Smooth muscle cell (in vitro differentiated cells): ENCODE measurements around the gene FOCAD. TPM values are rescaled to one million over a fixed set of nuclear protein-coding genes. Genes with fewer than 3 reads are reported as not detected.

Experiments used
- DNase-seq: peaks from one replicate; lab custom pipeline; 2025; ENCODE audit not compliant: unreplicated experiment; lab: John Stamatoyannopoulos, UW
- H2AFZ ChIP-seq: fragments of 200-600 bp; sonication (generic); 2 replicates; pipeline ENCODE4 v1.6.0; 2016; ENCODE audit warnings: antibody characterized with exemption, low read depth, mild to moderate bottlenecking
- H3F3A ChIP-seq: fragments of 200-600 bp; sonication (generic); 2 replicates; pipeline ENCODE4 v1.6.0; 2017; ENCODE audit warnings: antibody characterized with exemption, low read depth
- H3K27ac ChIP-seq: fragments of 200-600 bp; sonication (generic); 2 replicates; pipeline ENCODE4 v1.5.1; 2016; ENCODE audit warnings: low read depth, mild to moderate bottlenecking
- H3K27me3 ChIP-seq: fragments of 200-600 bp; sonication (generic); 2 replicates; pipeline ENCODE4 v1.6.1; 2016; ENCODE audit warnings: low read depth, mild to moderate bottlenecking
- H3K36me3 ChIP-seq: fragments of 200-600 bp; sonication (generic); 2 replicates; pipeline ENCODE4 v1.5.1; 2016; ENCODE audit warnings: low read depth
- H3K4me1 ChIP-seq: fragments of 200-600 bp; sonication (generic); 2 replicates; pipeline ENCODE4 v1.5.1; 2016; ENCODE audit warnings: low read depth
- H3K4me2 ChIP-seq: fragments of 200-600 bp; sonication (generic); 2 replicates; pipeline ENCODE4 v1.6.0; 2016; ENCODE audit warnings: mild to moderate bottlenecking
- H3K4me3 ChIP-seq: fragments of 200-600 bp; sonication (generic); 2 replicates; pipeline ENCODE4 v1.5.1; 2016; ENCODE audit warnings: mild to moderate bottlenecking
- H3K79me2 ChIP-seq: fragments of 200-600 bp; sonication (generic); 2 replicates; pipeline ENCODE4 v1.6.0; 2016; ENCODE audit warnings: low read depth, mild to moderate bottlenecking
- H3K9ac ChIP-seq: fragments of 200-600 bp; sonication (generic); 2 replicates; pipeline ENCODE4 v1.6.0; 2016; ENCODE audit warnings: low read depth
- H3K9me3 ChIP-seq: fragments of 200-600 bp; sonication (generic); replicated peaks from 2 replicates; pipeline ENCODE4 v1.5.1; 2016; ENCODE audit warnings: low read depth
- H4K20me1 ChIP-seq: fragments of 200-600 bp; sonication (generic); 2 replicates; pipeline ENCODE4 v1.6.0; 2016; ENCODE audit warnings: low read depth
- WGBS: methylation state at CpG from one replicate; pipeline ENCODE4 v1.1.7; 2016; ENCODE audit warnings: low lambda C conversion rate; 5-methylcytosine and 5-hydroxymethylcytosine counted together
- polyA plus RNA-seq: library from polyadenylated mRNA; unstranded; fragments of >200 nt; fragmentation: Nextera tagmentation; extraction: Ambion mirVana; gene quantifications from 2 replicates; pipeline ENCODE4 v1.2.1, GENCODE V29; 2016
- total RNA-seq: library from RNA; depleted of rRNA; stranded (reverse); fragments of >200 nt; gene quantifications from 2 replicates; pipeline ENCODE4 v1.2.3, GENCODE V29; 2014
- TF ChIP-seq, protein P1 (sequence below): fragments of 200-600 bp; sonication (generic); IDR thresholded peaks from 2 replicates; pipeline ENCODE4 v1.5.1; 2017; ENCODE audit warnings: borderline replicate concordance, mild to moderate bottlenecking, antibody characterized with exemption; ENCODE audit not compliant: insufficient read depth, poor library complexity, severe bottlenecking

The FOCAD gene
- total and polyA plus RNA-seq, 2 experiments from 2014 or later: 31.0 to 106 TPM

DNA sequence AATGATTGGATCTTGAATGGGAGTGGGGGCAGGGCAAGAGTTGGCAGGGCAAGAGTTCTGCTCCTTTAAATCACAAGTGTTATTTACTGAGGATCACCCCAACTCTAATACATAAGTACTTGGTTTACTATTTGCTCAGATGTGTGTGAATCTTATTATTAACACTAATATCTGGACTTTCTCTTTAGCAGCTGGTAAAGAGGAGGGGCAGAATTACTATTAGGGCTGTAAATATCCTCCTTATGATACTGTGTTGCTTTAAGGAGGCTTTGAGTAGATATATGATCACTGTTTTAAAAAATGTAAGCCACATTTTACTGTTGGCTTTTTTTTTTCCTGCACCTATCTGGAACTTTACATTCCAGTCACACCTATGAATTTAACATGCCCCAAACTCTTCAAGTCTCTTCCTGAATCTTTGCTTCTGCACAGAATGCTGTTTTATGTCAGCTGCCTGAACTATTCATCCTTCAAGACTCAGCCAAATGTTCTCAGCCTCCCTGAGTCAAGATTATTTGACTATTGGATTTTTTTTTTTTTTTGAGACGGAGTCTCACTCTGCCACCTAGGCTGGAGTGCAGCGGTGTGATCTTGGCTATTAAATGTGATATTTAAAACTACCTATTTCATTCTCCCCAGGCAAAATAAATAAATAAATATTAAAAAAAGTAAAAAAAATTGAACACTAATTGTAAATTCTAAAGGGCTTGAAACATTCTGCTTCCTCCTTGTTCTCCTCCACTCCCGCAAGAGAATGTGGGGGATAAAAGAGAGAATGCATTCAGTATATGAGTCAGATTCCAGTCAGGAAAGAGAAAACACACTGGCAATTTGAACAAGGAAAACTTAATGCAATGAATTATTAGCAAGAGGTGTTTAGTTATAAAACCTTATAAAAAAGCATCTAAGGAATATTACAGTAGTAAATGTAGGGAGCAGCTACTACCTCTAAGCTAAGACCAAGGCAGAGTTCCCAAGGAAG lies 99.3 kb downstream of the FOCAD start:
- H2AFZ ChIP-seq: no peak overlapping the region
- TF ChIP-seq, protein P1, sequence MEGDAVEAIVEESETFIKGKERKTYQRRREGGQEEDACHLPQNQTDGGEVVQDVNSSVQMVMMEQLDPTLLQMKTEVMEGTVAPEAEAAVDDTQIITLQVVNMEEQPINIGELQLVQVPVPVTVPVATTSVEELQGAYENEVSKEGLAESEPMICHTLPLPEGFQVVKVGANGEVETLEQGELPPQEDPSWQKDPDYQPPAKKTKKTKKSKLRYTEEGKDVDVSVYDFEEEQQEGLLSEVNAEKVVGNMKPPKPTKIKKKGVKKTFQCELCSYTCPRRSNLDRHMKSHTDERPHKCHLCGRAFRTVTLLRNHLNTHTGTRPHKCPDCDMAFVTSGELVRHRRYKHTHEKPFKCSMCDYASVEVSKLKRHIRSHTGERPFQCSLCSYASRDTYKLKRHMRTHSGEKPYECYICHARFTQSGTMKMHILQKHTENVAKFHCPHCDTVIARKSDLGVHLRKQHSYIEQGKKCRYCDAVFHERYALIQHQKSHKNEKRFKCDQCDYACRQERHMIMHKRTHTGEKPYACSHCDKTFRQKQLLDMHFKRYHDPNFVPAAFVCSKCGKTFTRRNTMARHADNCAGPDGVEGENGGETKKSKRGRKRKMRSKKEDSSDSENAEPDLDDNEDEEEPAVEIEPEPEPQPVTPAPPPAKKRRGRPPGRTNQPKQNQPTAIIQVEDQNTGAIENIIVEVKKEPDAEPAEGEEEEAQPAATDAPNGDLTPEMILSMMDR: no peak
- WGBS: 67% methylated on average over 3 of the region's 3 CpGs
- H3K27ac ChIP-seq: peak overlapping the region; percentile 26
- H3F3A ChIP-seq: no peaks in the 10 kb centered on the region
- peaks cover 3% of the 10 kb centered on the region for H3K36me3 ChIP-seq
- DNase-seq: no peak
- peaks cover 8% of the 10 kb centered on the region for H4K20me1 ChIP-seq
- peaks cover 26% of the 10 kb centered on the region for H3K4me1 ChIP-seq
- H3K9me3 ChIP-seq: no peaks in the 10 kb centered on the region
- H3K27me3 ChIP-seq: no peaks in the 10 kb centered on the region
- H3K4me2 ChIP-seq: peak overlapping the region; percentile 49
- no peaks in the 10 kb centered on the region for H3K79me2 ChIP-seq
- H3K9ac ChIP-seq: no peak overlapping the region
- H3K4me3 ChIP-seq: no peak overlapping the region

DNA sequence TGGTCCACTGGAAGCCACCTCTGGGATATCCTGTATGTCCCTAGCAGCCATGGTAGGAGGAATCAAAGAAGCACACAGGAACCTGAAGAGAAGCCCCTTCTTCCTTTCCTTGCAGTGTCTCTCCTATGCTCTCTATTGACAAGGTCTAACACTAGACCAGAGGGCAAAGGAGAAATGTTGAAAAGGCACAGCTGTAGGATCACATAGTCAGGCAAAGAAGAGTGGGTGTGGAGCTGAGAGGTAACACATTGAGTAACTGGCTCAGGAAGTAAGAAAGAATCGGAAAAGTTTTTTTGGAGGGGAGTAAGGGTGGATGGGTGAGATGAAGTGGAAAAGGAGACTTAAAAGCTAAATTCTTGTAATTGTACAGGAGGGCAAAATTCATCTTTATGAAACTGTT lies 100.1 kb downstream of the FOCAD start:
- Histone ChIP-seq H3K27me3 (no peaks in the 10 kb centered on the region), H3K9me3 (no peaks in the 10 kb centered on the region), H3K9ac (no peak overlapping the region), H2AFZ (no peak overlapping the region), H3K4me1 (peaks cover 26% of the 10 kb centered on the region), H3K27ac (no peak overlapping the region), H3K36me3 (peaks cover 3% of the 10 kb centered on the region), H3K4me2 (no peak overlapping the region), H3F3A (no peaks in the 10 kb centered on the region), H3K79me2 (no peaks in the 10 kb centered on the region), H4K20me1 (peaks cover 8% of the 10 kb centered on the region), H3K4me3 (no peak overlapping the region)
- TF ChIP-seq, protein P1: no peak
- 90% methylated on average over 1 of the region's 1 CpG for WGBS
- DNase-seq: no peak

DNA sequence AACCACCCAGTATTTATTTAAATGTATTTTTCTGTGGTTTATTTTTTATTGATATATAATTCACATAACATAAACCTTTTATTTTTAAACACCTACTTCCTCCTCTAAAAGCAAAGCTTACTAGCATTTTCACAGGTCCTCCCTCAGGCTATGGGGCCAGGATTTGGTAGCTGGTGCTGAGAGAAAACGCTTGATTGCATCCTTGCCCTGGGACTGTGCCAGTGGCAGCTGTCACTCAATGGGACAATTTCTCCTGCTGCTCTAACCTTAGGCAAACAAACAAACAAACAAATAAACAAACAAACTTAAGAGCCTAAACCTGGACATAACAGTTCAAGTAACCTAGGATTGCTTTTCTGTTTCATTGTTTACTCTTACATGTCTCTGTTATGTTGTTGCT lies 102.7 kb downstream of the FOCAD start:
- no peak for DNase-seq
- Histone ChIP-seq H3K79me2 (no peaks in the 10 kb centered on the region), H3F3A (no peaks in the 10 kb centered on the region), H3K4me2 (no peak overlapping the region), H3K27me3 (no peaks in the 10 kb centered on the region), H3K27ac (no peak overlapping the region), H3K9ac (no peak overlapping the region), H3K9me3 (no peaks in the 10 kb centered on the region), H3K4me3 (no peak overlapping the region), H3K4me1 (peaks cover 16% of the 10 kb centered on the region), H4K20me1 (peaks cover 10% of the 10 kb centered on the region), H2AFZ (no peak overlapping the region), H3K36me3 (peaks cover 9% of the 10 kb centered on the region)
- WGBS: 71% methylated on average over 1 of the region's 1 CpG
- TF ChIP-seq, protein P1: no peak
